HepG2 (cell line): Measurements from ENCODE around the gene FAM83D. TPM values are rescaled to one million over a fixed set of nuclear protein-coding genes. Genes with fewer than 3 reads are reported as not detected.

Source experiments
- ARNTL ChIP-seq: sonication (generic); formaldehyde crosslinking; IDR thresholded peaks from 2 replicates; pipeline ENCODE4 v1.4.0; 2020; ENCODE audit warnings: mild to moderate bottlenecking, missing genetic modification reagents
- FOXC1 ChIP-seq: sonication (generic); formaldehyde crosslinking; IDR thresholded peaks from 2 replicates; pipeline ENCODE4 v1.8.0; 2022; ENCODE audit warnings: mild to moderate bottlenecking, missing genetic modification reagents, borderline replicate concordance
- NFIB ChIP-seq: sonication (generic); formaldehyde crosslinking; IDR thresholded peaks from 2 replicates; pipeline ENCODE4 v1.9.0; 2021; ENCODE audit warnings: missing genetic modification reagents, mild to moderate bottlenecking, borderline replicate concordance
- RAD51 ChIP-seq: fragments of 450-650 bp; IDR thresholded peaks from 2 replicates; pipeline ENCODE4 v1.6.1; 2016; ENCODE audit warnings: borderline replicate concordance
- SP4 ChIP-seq: sonication (generic); formaldehyde crosslinking; IDR thresholded peaks from 2 replicates; pipeline ENCODE4 v1.8.1; 2023; ENCODE audit warnings: mild to moderate bottlenecking, missing genetic modification reagents
- TAF15 ChIP-seq: fragments of 200-400 bp; formaldehyde crosslinking; IDR thresholded peaks from one replicate; pipeline ENCODE4 v1.6.1; 2018; ENCODE audit warnings: mild to moderate bottlenecking, low read depth, low read length; ENCODE audit not compliant: poor library complexity, severe bottlenecking
- TEAD3 ChIP-seq: optimal IDR thresholded peaks from 2 replicates; pipeline ENCODE3; 2016; ENCODE audit warnings: borderline replicate concordance
- TEF ChIP-seq: sonication (generic); formaldehyde crosslinking; IDR thresholded peaks from 2 replicates; pipeline ENCODE4 v1.5.0; 2020; ENCODE audit warnings: missing genetic modification reagents
- TIGD3 ChIP-seq: sonication (generic); formaldehyde crosslinking; IDR thresholded peaks from 2 replicates; pipeline ENCODE4 v1.5.1; 2020; ENCODE audit warnings: mild to moderate bottlenecking, missing genetic modification reagents, borderline replicate concordance
- ZFP62 ChIP-seq: sonication (generic); formaldehyde crosslinking; IDR thresholded peaks from 2 replicates; pipeline ENCODE4 v1.4.0; 2020; ENCODE audit warnings: missing genetic modification reagents
- ZNF724P ChIP-seq: sonication (generic); formaldehyde crosslinking; IDR thresholded peaks from 2 replicates; pipeline ENCODE4 v1.8.0; 2022; ENCODE audit warnings: missing genetic modification reagents, borderline replicate concordance
- polyA plus RNA-seq, 8 experiments: library from polyadenylated mRNA; depleted of rRNA in 3 of 8; stranded (reverse) in 7 of 8; unstranded in 1 of 8; fragments of >200 nt; fragmentation: Illumina TruSeq in 4 of 8; extraction: Trizol in 4 of 8; gene quantifications; 2 replicates each; pipeline versions ENCODE4 v1.2.1 to v1.2.3, GENCODE V29; 2011 to 2016; ENCODE audit warnings: low read depth in 4 of 8, missing spikeins in 1 of 8, mixed read lengths in 1 of 8; ENCODE audit not compliant: insufficient read depth in 1 of 8
- total RNA-seq, 5 experiments: library from RNA; depleted of rRNA; stranded (reverse); fragments of >200 nt; fragmentation: Illumina TruSeq; extraction: Trizol; gene quantifications; 2 replicates each; pipeline ENCODE4 v1.2.3, GENCODE V29; 2016; ENCODE audit warnings: low read depth in 1 of 5
- TF ChIP-seq, protein P1 (sequence below), 2 experiments: sonication (generic) in 1 of 2; formaldehyde crosslinking in 1 of 2; IDR thresholded peaks; 2 replicates each; pipeline versions ENCODE4 v1.4.0 to v1.6.1; 2016 to 2020; ENCODE audit warnings: borderline replicate concordance in 1 of 2, low read depth in 1 of 2, mild to moderate bottlenecking in 1 of 2, missing genetic modification reagents in 1 of 2
- TF ChIP-seq, protein P2 (sequence below): sonication (generic); formaldehyde crosslinking; IDR thresholded peaks from 2 replicates; pipeline ENCODE4 v1.4.0; 2020; ENCODE audit warnings: mild to moderate bottlenecking, low read depth, missing genetic modification reagents

FAM83D gene
- total and polyA plus RNA-seq, 2 of the 13 experiments (the other 11 are each of a cell fraction or from before 2014, with no cell fraction given): 51.4 to 64.0 TPM

GRCh38 chr20:38883981-38884733, 42.1 kb upstream of the FAM83D start (continued):
- TF ChIP-seq, protein P1, sequence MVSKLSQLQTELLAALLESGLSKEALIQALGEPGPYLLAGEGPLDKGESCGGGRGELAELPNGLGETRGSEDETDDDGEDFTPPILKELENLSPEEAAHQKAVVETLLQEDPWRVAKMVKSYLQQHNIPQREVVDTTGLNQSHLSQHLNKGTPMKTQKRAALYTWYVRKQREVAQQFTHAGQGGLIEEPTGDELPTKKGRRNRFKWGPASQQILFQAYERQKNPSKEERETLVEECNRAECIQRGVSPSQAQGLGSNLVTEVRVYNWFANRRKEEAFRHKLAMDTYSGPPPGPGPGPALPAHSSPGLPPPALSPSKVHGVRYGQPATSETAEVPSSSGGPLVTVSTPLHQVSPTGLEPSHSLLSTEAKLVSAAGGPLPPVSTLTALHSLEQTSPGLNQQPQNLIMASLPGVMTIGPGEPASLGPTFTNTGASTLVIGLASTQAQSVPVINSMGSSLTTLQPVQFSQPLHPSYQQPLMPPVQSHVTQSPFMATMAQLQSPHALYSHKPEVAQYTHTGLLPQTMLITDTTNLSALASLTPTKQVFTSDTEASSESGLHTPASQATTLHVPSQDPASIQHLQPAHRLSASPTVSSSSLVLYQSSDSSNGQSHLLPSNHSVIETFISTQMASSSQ (IDR thresholded peaks at IDR 0.05; ENCODE audit: low read depth): no peak
- TF ChIP-seq, protein P1 (CRISPR knock-in tag; IDR thresholded peaks at IDR 0.05; ENCODE audit: borderline replicate concordance): no peak
- TF ChIP-seq TEF: peak; percentile 94
- no peak for TF ChIP-seq ZNF724P (CRISPR knock-in tag)
- no peak for TF ChIP-seq ARNTL (CRISPR knock-in tag)
- no peak for TF ChIP-seq ZFP62 (CRISPR knock-in tag)
- no peak for TF ChIP-seq RAD51
- TF ChIP-seq TAF15: no peak
- TF ChIP-seq NFIB (CRISPR knock-in tag): no peak
- no peak for TF ChIP-seq TIGD3 (CRISPR knock-in tag)
- TF ChIP-seq TEAD3 (CRISPR knock-in tag): peak; percentile 64
- TF ChIP-seq SP4 (CRISPR knock-in tag): no peak
- TF ChIP-seq FOXC1 (CRISPR knock-in tag): peak; percentile 67; the same call in 1 of the 2 replicates
- TF ChIP-seq, protein P2, sequence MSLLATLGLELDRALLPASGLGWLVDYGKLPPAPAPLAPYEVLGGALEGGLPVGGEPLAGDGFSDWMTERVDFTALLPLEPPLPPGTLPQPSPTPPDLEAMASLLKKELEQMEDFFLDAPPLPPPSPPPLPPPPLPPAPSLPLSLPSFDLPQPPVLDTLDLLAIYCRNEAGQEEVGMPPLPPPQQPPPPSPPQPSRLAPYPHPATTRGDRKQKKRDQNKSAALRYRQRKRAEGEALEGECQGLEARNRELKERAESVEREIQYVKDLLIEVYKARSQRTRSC: no peak
